Keratinocyte (primary cell): Measurements from ENCODE around the gene ANKS1B. TPM values are rescaled to one million over a fixed set of nuclear protein-coding genes. Genes with fewer than 3 reads are reported as not detected.

Experiments used
- DNase-seq: peaks from one replicate; pipeline ENCODE4 v3.0.0-alpha.2; 2011; ENCODE audit warnings: low read depth, missing footprints, low spot score
- FAIRE-seq: peaks from 2 replicates; lab custom pipeline; 2011; peaks lifted over from hg19 to GRCh38; lab: Jason Lieb, UNC
- H2AFZ ChIP-seq: 2 replicates; pipeline ENCODE4 v1.6.0; 2012; ENCODE audit warnings: low read length, control low read depth, inconsistent platforms; ENCODE audit not compliant: control insufficient read depth
- H3K27ac ChIP-seq: 2 replicates; pipeline ENCODE4 v1.5.1; 2011; ENCODE audit warnings: low read length; ENCODE audit not compliant: control insufficient read depth, insufficient read depth
- H3K27me3 ChIP-seq: 3 replicates; pipeline ENCODE4 v1.6.0; 2011; ENCODE audit warnings: low read length; ENCODE audit not compliant: control insufficient read depth, insufficient read depth; ENCODE audit errors: extremely low read depth
- H3K36me3 ChIP-seq, 2 experiments: 2 replicates in 1 of 2; 3 replicates in 1 of 2; pipeline ENCODE4 v1.5.1; 2011; ENCODE audit warnings: low read length in 2 of 2, mild to moderate bottlenecking in 1 of 2; ENCODE audit not compliant: control insufficient read depth in 2 of 2, insufficient read depth in 2 of 2; ENCODE audit errors: extremely low read depth in 1 of 2
- H3K4me1 ChIP-seq: 3 replicates; pipeline ENCODE4 v1.5.1; 2011; ENCODE audit warnings: low read length; ENCODE audit not compliant: control insufficient read depth, insufficient read depth; ENCODE audit errors: extremely low read depth
- H3K4me2 ChIP-seq: 3 replicates; pipeline ENCODE4 v1.6.0; 2011; ENCODE audit warnings: low read depth, low read length; ENCODE audit not compliant: control insufficient read depth, insufficient read depth; ENCODE audit errors: extremely low read depth
- H3K4me3 ChIP-seq, 3 experiments: fragments of 200-600 bp in 1 of 3; sonication (generic) in 1 of 3; 2 replicates in 2 of 3; 3 replicates in 1 of 3; pipeline ENCODE4 v1.5.1; 2011 to 2016; ENCODE audit warnings: low read length in 3 of 3, mild to moderate bottlenecking in 3 of 3, control low read depth in 2 of 3, inconsistent platforms in 1 of 3, low read depth in 1 of 3, mixed read lengths in 1 of 3, mixed run types in 1 of 3, moderate library complexity in 1 of 3; ENCODE audit not compliant: control insufficient read depth in 2 of 3, insufficient read depth in 2 of 3; ENCODE audit errors: extremely low read depth in 1 of 3
- H3K79me2 ChIP-seq: 2 replicates; pipeline ENCODE4 v1.6.0; 2012; ENCODE audit warnings: low read length; ENCODE audit not compliant: control insufficient read depth, insufficient read depth
- H3K9ac ChIP-seq: 3 replicates; pipeline ENCODE4 v1.6.0; 2011; ENCODE audit warnings: low read length; ENCODE audit not compliant: control insufficient read depth, insufficient read depth; ENCODE audit errors: extremely low read depth
- H3K9me1 ChIP-seq: 3 replicates; pipeline ENCODE4 v1.6.0; 2011; ENCODE audit warnings: low read length; ENCODE audit not compliant: control insufficient read depth, insufficient read depth; ENCODE audit errors: extremely low read depth
- H3K9me3 ChIP-seq: 2 replicates; pipeline ENCODE4 v1.5.1; 2012; ENCODE audit warnings: low read depth, low read length; ENCODE audit not compliant: control insufficient read depth
- H4K20me1 ChIP-seq: 3 replicates; pipeline ENCODE4 v1.6.0; 2011; ENCODE audit warnings: low read length; ENCODE audit not compliant: control insufficient read depth, insufficient read depth; ENCODE audit errors: extremely low read depth
- EZH2 ChIP-seq: IDR thresholded peaks from one replicate; pipeline ENCODE4 v1.6.1; 2012; ENCODE audit warnings: inconsistent platforms, mild to moderate bottlenecking, low read length, moderate library complexity
- dilution Hi-C: fragments of 300-500 bp; cut with MboI; formaldehyde crosslinking; loops from one replicate; pipeline ENCODE4 v1.7.0; 2020; ENCODE audit warnings: low sequenced_read_pairs; ENCODE audit not compliant: extremely low pct_ligation_motif_present
- polyA plus RNA-seq, 5 experiments: library from polyadenylated mRNA; depleted of rRNA in 3 of 5; stranded (reverse) in 3 of 5; stranded (forward) in 1 of 5; unstranded in 1 of 5; fragments of >200 nt; gene quantifications; 1 replicate in 1 of 5; 2 replicates in 3 of 5; 3 replicates in 1 of 5; pipeline versions ENCODE4 v1.2.1 to v1.2.3, GENCODE V29; 2011 to 2012; ENCODE audit warnings: missing spikeins in 2 of 5, low read depth in 1 of 5, low replicate concordance in 1 of 5
- TF ChIP-seq, protein P1 (sequence below), 3 experiments: IDR thresholded peaks in 1 of 3; conservative IDR thresholded peaks in 1 of 3; optimal IDR thresholded peaks in 1 of 3; 2 replicates in 2 of 3; 3 replicates in 1 of 3; pipeline versions ENCODE3 to v1.5.1; 2011; ENCODE audit warnings: low read length in 3 of 3, mild to moderate bottlenecking in 3 of 3, moderate library complexity in 2 of 3, control low read depth in 1 of 3, inconsistent platforms in 1 of 3; ENCODE audit not compliant: insufficient read depth in 2 of 3; ENCODE audit errors: extremely low read depth in 1 of 3

The ANKS1B gene
- polyA plus RNA-seq, 1 donor (not counting 4 experiments of a cell fraction or from before 2014, with no cell fraction given): not detected

DNA sequence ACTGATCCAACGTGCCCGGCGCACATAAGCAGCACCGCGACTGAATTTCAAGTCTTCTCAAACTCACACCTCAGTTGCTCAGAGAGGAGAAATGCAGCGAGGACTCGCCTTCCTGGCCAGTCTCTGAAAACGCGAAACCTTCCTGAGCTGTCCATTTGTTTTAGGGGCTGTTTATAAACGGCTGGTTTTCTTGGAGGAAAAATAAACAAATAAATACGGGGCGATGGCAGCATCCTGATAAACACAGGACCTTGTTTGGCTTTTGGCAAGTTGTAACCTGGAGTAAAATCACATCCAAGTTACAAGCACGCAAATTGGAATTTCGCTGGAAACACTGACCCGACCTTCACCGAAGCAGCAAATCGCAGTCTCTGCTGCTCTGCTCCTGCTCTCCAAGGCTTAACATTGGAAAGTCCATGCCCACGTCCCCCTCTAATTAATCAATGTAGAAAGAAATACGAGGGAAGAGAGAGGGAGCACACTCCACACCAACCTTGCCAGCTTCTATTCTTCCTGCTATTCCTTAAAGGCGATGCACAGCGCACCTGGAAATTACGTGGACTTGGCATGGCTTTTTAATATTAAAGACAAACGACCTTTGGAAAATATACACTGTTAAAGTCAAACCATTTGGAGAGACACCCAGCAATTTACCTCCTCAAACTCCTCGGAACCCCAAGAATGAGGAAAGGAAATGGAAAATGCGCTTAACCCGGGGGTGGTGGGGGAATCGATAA, 1090.9 kb downstream of the ANKS1B start:
- Histone ChIP-seq H3K4me1 (no peaks in the 10 kb centered on the region), H3K79me2 (no peaks in the 10 kb centered on the region), H4K20me1 (no peaks in the 10 kb centered on the region), H3K4me2 (no peak overlapping the region), H2AFZ (no peak overlapping the region), H3K36me3 (no peaks in the 10 kb centered on the region), H3K9ac (no peak overlapping the region), H3K9me3 (no peaks in the 10 kb centered on the region), H3K9me1 (no peaks in the 10 kb centered on the region), H3K27me3 (peaks cover 32% of the 10 kb centered on the region), H3K27ac (no peak overlapping the region), H3K4me3 (no peak overlapping the region)
- no peak for FAIRE-seq
- dilution Hi-C loops: no loop called here
- DNase-seq: no peak
- TF ChIP-seq, protein P1, sequence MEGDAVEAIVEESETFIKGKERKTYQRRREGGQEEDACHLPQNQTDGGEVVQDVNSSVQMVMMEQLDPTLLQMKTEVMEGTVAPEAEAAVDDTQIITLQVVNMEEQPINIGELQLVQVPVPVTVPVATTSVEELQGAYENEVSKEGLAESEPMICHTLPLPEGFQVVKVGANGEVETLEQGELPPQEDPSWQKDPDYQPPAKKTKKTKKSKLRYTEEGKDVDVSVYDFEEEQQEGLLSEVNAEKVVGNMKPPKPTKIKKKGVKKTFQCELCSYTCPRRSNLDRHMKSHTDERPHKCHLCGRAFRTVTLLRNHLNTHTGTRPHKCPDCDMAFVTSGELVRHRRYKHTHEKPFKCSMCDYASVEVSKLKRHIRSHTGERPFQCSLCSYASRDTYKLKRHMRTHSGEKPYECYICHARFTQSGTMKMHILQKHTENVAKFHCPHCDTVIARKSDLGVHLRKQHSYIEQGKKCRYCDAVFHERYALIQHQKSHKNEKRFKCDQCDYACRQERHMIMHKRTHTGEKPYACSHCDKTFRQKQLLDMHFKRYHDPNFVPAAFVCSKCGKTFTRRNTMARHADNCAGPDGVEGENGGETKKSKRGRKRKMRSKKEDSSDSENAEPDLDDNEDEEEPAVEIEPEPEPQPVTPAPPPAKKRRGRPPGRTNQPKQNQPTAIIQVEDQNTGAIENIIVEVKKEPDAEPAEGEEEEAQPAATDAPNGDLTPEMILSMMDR (optimal IDR thresholded peaks at IDR 0.05 in 1 of 3, IDR thresholded peaks at IDR 0.05 in 1 of 3, conservative IDR thresholded peaks at IDR 0.05 in 1 of 3; ENCODE audit: extremely low read depth in 1 of 3, insufficient read depth in 2 of 3, low read length in 3 of 3): no peak
- peak; percentile 50 for TF ChIP-seq EZH2

DNA sequence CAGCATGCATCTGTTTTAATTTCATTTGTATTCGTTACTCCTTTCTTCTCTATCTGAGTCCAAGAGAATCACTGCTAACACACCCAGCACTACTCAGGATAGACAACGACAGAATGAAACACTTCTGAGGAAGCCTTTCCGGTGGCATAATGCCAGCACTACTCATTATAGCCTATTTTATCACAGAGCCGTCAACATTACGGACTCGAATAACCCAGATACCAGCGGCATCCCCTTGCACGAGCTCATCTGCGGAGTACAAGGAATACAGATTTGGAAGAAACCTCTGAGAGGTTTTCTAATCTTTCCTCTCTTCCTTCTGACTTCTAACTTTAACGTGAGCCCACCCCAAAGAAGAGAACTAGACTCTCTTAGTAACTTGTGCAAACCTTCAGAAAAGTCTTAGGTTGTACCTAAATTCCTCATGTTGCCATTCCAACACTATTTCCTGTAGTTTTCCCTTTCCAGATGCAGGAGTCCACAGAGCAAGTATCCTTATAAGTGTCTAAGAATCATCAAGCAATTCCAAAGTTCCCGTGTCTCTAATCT, 1091.5 kb downstream of the ANKS1B start:
- no peaks in the 10 kb centered on the region for H3K79me2 ChIP-seq
- H3K36me3 ChIP-seq: no peaks in the 10 kb centered on the region
- no peaks in the 10 kb centered on the region for H3K9me1 ChIP-seq
- no peaks in the 10 kb centered on the region for H3K4me1 ChIP-seq
- no peak overlapping the region for H3K4me2 ChIP-seq
- no peak overlapping the region for H2AFZ ChIP-seq
- no peak overlapping the region for H3K4me3 ChIP-seq
- FAIRE-seq (no peak), DNase-seq (no peak)
- no peak overlapping the region for H3K27ac ChIP-seq
- peaks cover 32% of the 10 kb centered on the region for H3K27me3 ChIP-seq
- TF ChIP-seq EZH2: no peak
- TF ChIP-seq, protein P1 (optimal IDR thresholded peaks at IDR 0.05 in 1 of 3, IDR thresholded peaks at IDR 0.05 in 1 of 3, conservative IDR thresholded peaks at IDR 0.05 in 1 of 3; ENCODE audit: extremely low read depth in 1 of 3, insufficient read depth in 2 of 3, low read length in 3 of 3): no peak
- H3K9ac ChIP-seq: no peak overlapping the region
- no peaks in the 10 kb centered on the region for H3K9me3 ChIP-seq
- no peaks in the 10 kb centered on the region for H4K20me1 ChIP-seq
- dilution Hi-C loops: no loop called here
